SU-DHL-6 (cell line): ENCODE data around the gene BRSK2.

Source experiments
- H2AFZ ChIP-seq: fragments of 200-600 bp; sonication (generic); 2 replicates; pipeline ENCODE4 v1.6.1; 2014; ENCODE audit warnings: low read depth, mild to moderate bottlenecking, moderate library complexity, mixed read lengths, antibody characterized with exemption, low read length; ENCODE audit not compliant: severe bottlenecking
- H3F3A ChIP-seq: fragments of 200-600 bp; shearing (Covaris generic); 2 replicates; pipeline ENCODE4 v1.6.0; 2016; ENCODE audit warnings: antibody characterized with exemption, mild to moderate bottlenecking; ENCODE audit not compliant: insufficient read depth
- H3K27ac ChIP-seq: fragments of 200-600 bp; sonication (generic); 2 replicates; pipeline ENCODE4 v1.5.1; 2016; ENCODE audit warnings: low read depth, mild to moderate bottlenecking, low read length, moderate library complexity, mixed read lengths
- H3K27me3 ChIP-seq: fragments of 200-600 bp; sonication (generic), shearing (Covaris generic); 2 replicates; pipeline ENCODE4 v1.6.0; 2014; ENCODE audit warnings: mild to moderate bottlenecking, low read length
- H3K36me3 ChIP-seq: fragments of 200-600 bp; sonication (generic); 2 replicates; pipeline ENCODE4 v1.6.1; 2014; ENCODE audit warnings: mild to moderate bottlenecking, low read length, mixed read lengths
- H3K4me2 ChIP-seq: fragments of 300-600, 200-600 bp; shearing (Covaris generic), sonication (generic); 2 replicates; pipeline ENCODE4 v1.6.0; 2014; ENCODE audit warnings: low read length, low read depth, mild to moderate bottlenecking; ENCODE audit not compliant: poor library complexity, severe bottlenecking
- H3K4me3 ChIP-seq: fragments of 200-600 bp; sonication (generic); 2 replicates; pipeline ENCODE4 v1.5.1; 2014; ENCODE audit warnings: antibody characterized with exemption, low read length, mild to moderate bottlenecking, mixed read lengths; ENCODE audit not compliant: insufficient read depth, poor library complexity, severe bottlenecking
- H3K79me2 ChIP-seq: fragments of 200-600 bp; sonication (generic); 2 replicates; pipeline ENCODE4 v1.6.1; 2014; ENCODE audit warnings: mild to moderate bottlenecking, low read length, moderate library complexity; ENCODE audit not compliant: insufficient read depth
- H3K9ac ChIP-seq: fragments of 200-600 bp; sonication (generic); 2 replicates; pipeline ENCODE4 v1.7.0; 2014; ENCODE audit warnings: mild to moderate bottlenecking, low read length
- H3K9me2 ChIP-seq: fragments of 200-600 bp; sonication (generic); replicated peaks from 2 replicates; pipeline ENCODE4 v1.6.1; 2014; ENCODE audit warnings: low read length; ENCODE audit not compliant: insufficient read depth
- H3K9me3 ChIP-seq: fragments of 200-600 bp; sonication (generic); 2 replicates; pipeline ENCODE4 v1.6.1; 2014; ENCODE audit warnings: low read length, mixed read lengths; ENCODE audit not compliant: insufficient read depth
- H4K20me1 ChIP-seq: fragments of 200-600 bp; sonication (generic); 2 replicates; pipeline ENCODE4 v1.6.1; 2014; ENCODE audit warnings: low read depth, mild to moderate bottlenecking, antibody characterized with exemption, low read length, moderate library complexity, mixed read lengths
- CTCF ChIP-seq: fragments of 200-600 bp; sonication (generic); IDR thresholded peaks from one replicate; pipeline ENCODE4 v1.5.1; 2017; ENCODE audit warnings: antibody characterized with exemption, mild to moderate bottlenecking, low read length, moderate library complexity; ENCODE audit not compliant: insufficient read depth, poor library complexity, severe bottlenecking
- EZH2phosphoT487 ChIP-seq: fragments of 200-600 bp; sonication (generic), shearing (Covaris generic); conservative IDR thresholded peaks from 2 replicates; pipeline ENCODE4 v1.6.1; 2018; ENCODE audit warnings: mild to moderate bottlenecking, antibody characterized with exemption, low read length, moderate library complexity, mixed read lengths

The BRSK2 gene

GRCh38 chr11:1447845-1448825 lies 58.4 kb downstream of the BRSK2 start:
- H4K20me1 ChIP-seq, result no peaks in the 10 kb centered on the region
- no peaks in the 10 kb centered on the region for H3K79me2 ChIP-seq
- H2AFZ ChIP-seq, result no peak overlapping the region
- H3K4me2 ChIP-seq, result no peak overlapping the region
- H3K9me3 ChIP-seq, result no peaks in the 10 kb centered on the region
- no peaks in the 10 kb centered on the region for H3K36me3 ChIP-seq
- H3K9ac ChIP-seq, result no peak overlapping the region
- H3K27ac ChIP-seq, result no peak overlapping the region
- TF ChIP-seq EZH2phosphoT487 (no peak), CTCF (no peak)
- no peaks in the 10 kb centered on the region for H3F3A ChIP-seq
- H3K4me3 ChIP-seq, result no peak overlapping the region
- no peaks in the 10 kb centered on the region for H3K27me3 ChIP-seq
- H3K9me2 ChIP-seq, result no peaks in the 10 kb centered on the region

DNA sequence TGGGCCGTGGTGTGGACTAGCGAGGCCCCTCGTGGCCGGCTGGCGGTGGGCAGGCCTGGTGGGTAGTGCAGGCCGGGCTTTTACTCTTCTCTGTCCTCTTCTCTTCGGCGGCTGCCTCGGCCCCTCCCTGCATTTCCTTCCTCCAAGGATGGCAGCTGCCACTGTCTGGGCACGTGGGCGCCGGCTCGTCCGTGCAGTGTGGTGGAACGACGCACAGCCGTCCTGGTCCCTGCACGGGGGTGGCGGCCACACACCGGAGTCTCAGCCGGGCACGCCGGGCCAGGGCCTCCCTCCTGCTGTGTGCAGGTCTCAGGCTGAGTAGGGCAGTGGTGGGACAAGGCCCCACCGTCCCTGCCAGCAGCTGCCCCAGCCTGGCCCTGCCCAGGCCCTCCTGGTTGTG lies 59.1 kb downstream of the BRSK2 start:
- no peak overlapping the region for H3K9ac ChIP-seq
- H3F3A ChIP-seq, result no peaks in the 10 kb centered on the region
- H3K36me3 ChIP-seq, result no peaks in the 10 kb centered on the region
- TF ChIP-seq EZH2phosphoT487 (no peak), CTCF (no peak)
- no peak overlapping the region for H2AFZ ChIP-seq
- H4K20me1 ChIP-seq, result no peaks in the 10 kb centered on the region
- H3K27me3 ChIP-seq, result no peaks in the 10 kb centered on the region
- H3K4me2 ChIP-seq, result no peak overlapping the region
- no peaks in the 10 kb centered on the region for H3K79me2 ChIP-seq
- no peaks in the 10 kb centered on the region for H3K9me3 ChIP-seq
- no peaks in the 10 kb centered on the region for H3K9me2 ChIP-seq
- no peak overlapping the region for H3K27ac ChIP-seq
- H3K4me3 ChIP-seq, result no peak overlapping the region

GRCh38 chr11:1449490-1450243 lies 59.9 kb downstream of the BRSK2 start:
- H3K4me2 ChIP-seq, result no peak overlapping the region
- H4K20me1 ChIP-seq, result no peaks in the 10 kb centered on the region
- no peaks in the 10 kb centered on the region for H3K27me3 ChIP-seq
- no peak overlapping the region for H2AFZ ChIP-seq
- H3F3A ChIP-seq, result no peaks in the 10 kb centered on the region
- no peaks in the 10 kb centered on the region for H3K9me3 ChIP-seq
- no peaks in the 10 kb centered on the region for H3K79me2 ChIP-seq
- H3K9ac ChIP-seq, result no peak overlapping the region
- H3K27ac ChIP-seq, result no peak overlapping the region
- no peaks in the 10 kb centered on the region for H3K36me3 ChIP-seq
- no peak overlapping the region for H3K4me3 ChIP-seq
- no peak for TF ChIP-seq EZH2phosphoT487
- TF ChIP-seq CTCF, result no peak
- no peaks in the 10 kb centered on the region for H3K9me2 ChIP-seq
